ENCODE measurements around the gene ZNF618. TPM values are rescaled to one million over a fixed set of nuclear protein-coding genes. Genes with fewer than 3 reads are reported as not detected.

ZNF618 gene
- polyA plus RNA-seq, 1 donor (not counting 4 experiments of a cell fraction or from before 2014, with no cell fraction given): 2.5 TPM

DNA sequence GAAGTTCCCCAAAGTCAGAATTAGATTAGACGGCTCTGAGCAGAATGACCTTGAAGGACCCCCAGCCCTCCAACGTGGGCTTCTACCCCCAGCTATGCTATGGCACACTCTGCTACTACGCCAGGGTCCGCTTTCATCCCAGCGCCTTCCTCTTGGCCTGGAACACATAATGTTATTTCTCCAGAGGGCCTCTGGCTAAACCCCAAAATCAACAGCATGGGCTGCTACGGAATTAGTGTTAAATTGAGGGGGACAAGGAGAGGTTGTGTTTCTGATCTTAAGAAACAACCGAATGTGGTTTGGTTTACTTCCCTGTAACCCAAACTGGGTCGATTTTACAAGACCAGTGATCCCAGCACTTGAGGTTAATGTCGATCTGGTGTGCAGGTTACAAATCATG is 97.1 kb downstream of the ZNF618 start:
- H3K4me1 ChIP-seq (ENCODE audit: control insufficient read depth, extremely low read depth, insufficient read depth, low read length): no peaks in the 10 kb centered on the region
- no peak overlapping the region for H3K4me3 ChIP-seq (ENCODE audit: control insufficient read depth in 2 of 3, extremely low read depth in 1 of 3, insufficient read depth in 2 of 3, low read depth in 1 of 3, low read length in 3 of 3)
- H3K9me3 ChIP-seq (ENCODE audit: control insufficient read depth, low read depth, low read length): no peaks in the 10 kb centered on the region
- dilution Hi-C loops (cut with MboI; ENCODE audit: extremely low pct_ligation_motif_present, low sequenced_read_pairs): no loop called here
- H4K20me1 ChIP-seq (ENCODE audit: control insufficient read depth, extremely low read depth, insufficient read depth, low read length): no peaks in the 10 kb centered on the region
- no peak overlapping the region for H2AFZ ChIP-seq (ENCODE audit: control insufficient read depth, low read length)
- DNase-seq (ENCODE audit: low read depth, low spot score) (no peak), FAIRE-seq (no peak)
- H3K36me3 ChIP-seq (ENCODE audit: control insufficient read depth in 2 of 2, extremely low read depth in 1 of 2, insufficient read depth in 2 of 2, low read length in 2 of 2): no peaks in the 10 kb centered on the region
- H3K9me1 ChIP-seq (ENCODE audit: control insufficient read depth, extremely low read depth, insufficient read depth, low read length): peaks cover 2% of the 10 kb centered on the region
- H3K79me2 ChIP-seq (ENCODE audit: control insufficient read depth, insufficient read depth, low read length): no peaks in the 10 kb centered on the region
- H3K4me2 ChIP-seq (ENCODE audit: control insufficient read depth, extremely low read depth, insufficient read depth, low read depth, low read length): no peak overlapping the region
- H3K27ac ChIP-seq (ENCODE audit: control insufficient read depth, insufficient read depth, low read length): no peak overlapping the region
- TF ChIP-seq EZH2 (IDR thresholded peaks at IDR 0.05; ENCODE audit: low read length): no peak
- TF ChIP-seq, protein P1, sequence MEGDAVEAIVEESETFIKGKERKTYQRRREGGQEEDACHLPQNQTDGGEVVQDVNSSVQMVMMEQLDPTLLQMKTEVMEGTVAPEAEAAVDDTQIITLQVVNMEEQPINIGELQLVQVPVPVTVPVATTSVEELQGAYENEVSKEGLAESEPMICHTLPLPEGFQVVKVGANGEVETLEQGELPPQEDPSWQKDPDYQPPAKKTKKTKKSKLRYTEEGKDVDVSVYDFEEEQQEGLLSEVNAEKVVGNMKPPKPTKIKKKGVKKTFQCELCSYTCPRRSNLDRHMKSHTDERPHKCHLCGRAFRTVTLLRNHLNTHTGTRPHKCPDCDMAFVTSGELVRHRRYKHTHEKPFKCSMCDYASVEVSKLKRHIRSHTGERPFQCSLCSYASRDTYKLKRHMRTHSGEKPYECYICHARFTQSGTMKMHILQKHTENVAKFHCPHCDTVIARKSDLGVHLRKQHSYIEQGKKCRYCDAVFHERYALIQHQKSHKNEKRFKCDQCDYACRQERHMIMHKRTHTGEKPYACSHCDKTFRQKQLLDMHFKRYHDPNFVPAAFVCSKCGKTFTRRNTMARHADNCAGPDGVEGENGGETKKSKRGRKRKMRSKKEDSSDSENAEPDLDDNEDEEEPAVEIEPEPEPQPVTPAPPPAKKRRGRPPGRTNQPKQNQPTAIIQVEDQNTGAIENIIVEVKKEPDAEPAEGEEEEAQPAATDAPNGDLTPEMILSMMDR (optimal IDR thresholded peaks at IDR 0.05 in 1 of 3, IDR thresholded peaks at IDR 0.05 in 1 of 3, conservative IDR thresholded peaks at IDR 0.05 in 1 of 3; ENCODE audit: extremely low read depth in 1 of 3, insufficient read depth in 2 of 3, low read length in 3 of 3): no peak
- no peaks in the 10 kb centered on the region for H3K27me3 ChIP-seq (ENCODE audit: control insufficient read depth, extremely low read depth, insufficient read depth, low read length)
- no peak overlapping the region for H3K9ac ChIP-seq (ENCODE audit: control insufficient read depth, extremely low read depth, insufficient read depth, low read length)

DNA sequence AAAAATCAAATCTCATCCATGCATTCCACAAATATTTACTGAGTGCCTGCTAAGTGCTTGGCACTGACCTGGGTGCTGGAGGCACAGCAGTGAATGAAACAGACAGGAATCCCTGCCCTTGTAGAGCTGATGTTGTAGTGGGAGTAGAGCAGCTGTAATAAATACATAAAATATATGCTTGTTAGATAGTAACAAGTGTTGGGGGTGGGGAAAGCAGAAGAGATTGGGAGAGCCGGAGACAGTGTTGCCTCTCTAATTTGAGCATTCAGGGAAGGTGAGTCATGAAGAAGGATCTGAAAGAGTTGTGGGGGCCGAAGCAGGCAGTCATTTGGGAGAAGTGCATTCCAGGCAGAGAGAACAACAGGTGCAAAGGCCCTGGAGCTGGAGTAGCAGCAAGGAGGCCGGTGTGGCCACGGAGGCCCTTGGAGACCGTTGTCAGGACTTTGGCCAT is 97.9 kb downstream of the ZNF618 start:
- dilution Hi-C loops (cut with MboI; ENCODE audit: extremely low pct_ligation_motif_present, low sequenced_read_pairs): no loop called here
- H3K9ac ChIP-seq (ENCODE audit: control insufficient read depth, extremely low read depth, insufficient read depth, low read length): no peak overlapping the region

More for the DNA sequence above, 97.9 kb downstream of the ZNF618 start:
- Histone ChIP-seq H4K20me1 (ENCODE audit: control insufficient read depth, extremely low read depth, insufficient read depth, low read length) (no peaks in the 10 kb centered on the region), H3K4me2 (ENCODE audit: control insufficient read depth, extremely low read depth, insufficient read depth, low read depth, low read length) (no peak overlapping the region), H3K9me3 (ENCODE audit: control insufficient read depth, low read depth, low read length) (no peaks in the 10 kb centered on the region), H2AFZ (ENCODE audit: control insufficient read depth, low read length) (no peak overlapping the region), H3K36me3 (ENCODE audit: control insufficient read depth in 2 of 2, extremely low read depth in 1 of 2, insufficient read depth in 2 of 2, low read length in 2 of 2) (no peaks in the 10 kb centered on the region), H3K9me1 (ENCODE audit: control insufficient read depth, extremely low read depth, insufficient read depth, low read length) (peaks cover 2% of the 10 kb centered on the region), H3K4me3 (ENCODE audit: control insufficient read depth in 2 of 3, extremely low read depth in 1 of 3, insufficient read depth in 2 of 3, low read depth in 1 of 3, low read length in 3 of 3) (no peak overlapping the region), H3K27me3 (ENCODE audit: control insufficient read depth, extremely low read depth, insufficient read depth, low read length) (no peaks in the 10 kb centered on the region), H3K79me2 (ENCODE audit: control insufficient read depth, insufficient read depth, low read length) (no peaks in the 10 kb centered on the region), H3K27ac (ENCODE audit: control insufficient read depth, insufficient read depth, low read length) (no peak overlapping the region), H3K4me1 (ENCODE audit: control insufficient read depth, extremely low read depth, insufficient read depth, low read length) (no peaks in the 10 kb centered on the region)
- FAIRE-seq (no peak), DNase-seq (ENCODE audit: low read depth, low spot score) (no peak)
- TF ChIP-seq, protein P1 (optimal IDR thresholded peaks at IDR 0.05 in 1 of 3, IDR thresholded peaks at IDR 0.05 in 1 of 3, conservative IDR thresholded peaks at IDR 0.05 in 1 of 3; ENCODE audit: extremely low read depth in 1 of 3, insufficient read depth in 2 of 3, low read length in 3 of 3): no peak
- no peak for TF ChIP-seq EZH2 (IDR thresholded peaks at IDR 0.05; ENCODE audit: low read length)
